ENCODE results near the gene TMEM231.

- TF ChIP-seq CTCF (IDR thresholded peaks at IDR 0.05 in 4 of 5, conservative IDR thresholded peaks at IDR 0.05 in 1 of 5), result no peak
- TF ChIP-seq POLR2A (IDR thresholded peaks at IDR 0.05), result no peak
Observed at GRCh38 chr16:75573955-75574354, 17.9 kb upstream of the TMEM231 start.
